Femur (tissue), 1 donor: ENCODE data around the gene E2F2.

Experiments used
- DNase-seq: peaks from one replicate; pipeline ENCODE4 v3.0.0-alpha.2; 2017

The E2F2 gene

DNA sequence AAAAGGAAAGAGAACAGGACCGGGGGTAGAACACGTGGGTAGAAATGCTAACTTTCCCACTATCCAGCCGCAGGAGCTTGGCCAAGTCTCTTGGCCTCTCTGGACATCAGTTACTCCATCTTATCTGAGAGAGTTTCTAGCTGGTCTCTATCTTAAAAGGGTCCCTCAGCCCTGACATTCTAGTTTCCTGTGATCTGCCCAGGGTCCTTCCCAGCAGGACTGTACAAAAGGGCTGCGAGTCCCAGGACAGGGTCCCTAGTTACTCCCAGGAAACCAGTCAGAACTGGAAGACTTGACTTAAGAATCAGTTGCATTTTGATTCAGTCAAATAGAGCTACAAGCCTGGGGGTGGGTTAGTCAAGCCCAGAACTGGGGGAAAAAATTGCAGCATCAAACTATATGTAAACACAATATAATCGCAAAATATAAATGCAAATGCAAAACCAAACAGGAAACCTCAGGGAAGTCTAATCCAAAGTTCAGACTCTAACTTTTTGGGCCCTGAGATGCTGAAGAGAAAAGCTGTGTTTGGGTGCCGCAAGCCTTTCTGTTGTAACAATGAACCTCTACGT, 49.9 kb downstream of the E2F2 start:
- no peak for DNase-seq

DNA sequence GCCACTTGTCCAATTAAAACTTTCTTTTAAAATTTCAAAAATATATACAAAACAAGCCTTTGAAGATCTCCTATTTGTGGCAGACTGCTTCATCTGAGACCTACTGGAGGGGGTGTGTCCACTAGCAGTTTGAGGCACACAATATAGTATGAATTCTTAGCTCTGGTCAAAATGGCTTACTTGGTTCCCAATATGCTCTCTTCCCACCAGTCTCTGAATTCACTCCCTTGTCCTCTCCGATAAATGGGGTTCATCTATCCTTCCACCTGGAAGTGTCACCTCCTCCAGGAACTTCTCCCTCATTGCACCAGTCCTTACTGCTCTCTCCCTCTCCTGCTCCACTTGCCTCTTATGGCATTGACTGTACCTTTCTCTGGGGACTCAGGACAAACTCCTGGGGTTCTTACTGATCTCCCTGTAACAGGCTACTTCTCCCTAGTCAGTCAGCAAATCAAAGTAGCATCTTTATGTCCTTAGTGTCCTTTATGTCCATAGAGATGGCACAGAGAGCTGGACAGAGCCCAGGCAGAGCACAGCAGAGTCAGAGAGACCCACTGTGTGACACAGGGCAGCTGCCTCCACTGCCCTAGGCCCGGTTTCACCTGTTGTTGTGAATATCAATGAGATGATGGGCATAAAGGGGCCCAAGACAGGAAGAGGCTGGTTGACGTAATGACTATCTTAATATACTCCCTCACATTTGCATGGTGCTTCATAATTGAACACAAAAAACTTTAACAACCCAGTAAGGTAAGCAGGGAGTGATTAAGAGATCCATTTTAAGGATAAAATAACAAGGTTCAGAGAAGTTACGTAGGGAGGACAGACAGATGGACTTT, 50.6 kb downstream of the E2F2 start:
- DNase-seq = no peak

DNA sequence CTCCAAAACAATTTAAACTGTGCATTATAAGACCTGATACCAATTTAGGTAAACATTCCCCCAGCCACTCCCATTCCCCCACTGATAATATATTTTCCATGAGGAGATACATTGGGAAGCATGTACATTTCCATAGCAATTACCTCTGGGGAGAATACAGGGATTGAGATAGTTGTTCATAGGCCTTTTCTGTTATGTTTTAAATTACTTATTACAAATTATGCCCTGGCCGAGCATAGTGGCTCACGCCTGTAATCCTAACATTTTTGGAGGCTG, 51.4 kb downstream of the E2F2 start:
- DNase-seq = no peak

DNA sequence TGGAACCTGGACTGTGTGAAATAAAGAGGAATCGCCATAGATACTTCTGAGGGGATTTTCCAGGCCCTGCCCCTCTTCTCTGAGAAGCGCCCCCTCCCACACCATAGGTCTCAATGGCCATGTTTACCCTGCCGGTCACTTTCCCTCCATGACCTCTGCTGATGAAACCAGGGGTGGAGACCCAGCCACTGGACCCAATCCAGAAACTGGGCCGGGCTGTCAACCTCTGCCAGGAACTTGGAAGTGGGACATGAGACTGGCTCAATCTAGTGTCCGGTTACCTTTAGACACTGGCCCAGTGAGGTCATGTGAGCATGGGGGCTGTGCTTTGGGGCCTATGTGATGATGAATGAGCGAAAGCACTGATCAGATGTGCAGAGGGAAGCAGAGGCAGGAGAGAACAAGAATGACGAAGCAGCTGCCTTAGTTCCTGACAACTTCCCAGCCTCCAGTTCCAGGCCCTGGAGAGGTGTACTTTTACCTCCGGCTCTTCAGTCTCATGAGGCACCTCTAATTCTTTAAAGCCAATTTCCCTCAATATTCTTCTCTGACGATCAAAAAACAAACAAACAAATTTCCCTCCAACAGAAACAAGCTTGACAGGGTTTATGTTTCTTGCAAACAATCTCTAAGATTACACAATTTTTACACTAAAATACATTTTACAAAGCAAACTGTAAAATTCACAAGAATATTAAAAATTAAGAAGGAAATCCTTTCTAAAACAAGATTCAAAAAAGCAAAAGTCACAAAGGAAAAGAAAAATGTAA, 52.0 kb downstream of the E2F2 start:
- DNase-seq = peak; percentile 86

DNA sequence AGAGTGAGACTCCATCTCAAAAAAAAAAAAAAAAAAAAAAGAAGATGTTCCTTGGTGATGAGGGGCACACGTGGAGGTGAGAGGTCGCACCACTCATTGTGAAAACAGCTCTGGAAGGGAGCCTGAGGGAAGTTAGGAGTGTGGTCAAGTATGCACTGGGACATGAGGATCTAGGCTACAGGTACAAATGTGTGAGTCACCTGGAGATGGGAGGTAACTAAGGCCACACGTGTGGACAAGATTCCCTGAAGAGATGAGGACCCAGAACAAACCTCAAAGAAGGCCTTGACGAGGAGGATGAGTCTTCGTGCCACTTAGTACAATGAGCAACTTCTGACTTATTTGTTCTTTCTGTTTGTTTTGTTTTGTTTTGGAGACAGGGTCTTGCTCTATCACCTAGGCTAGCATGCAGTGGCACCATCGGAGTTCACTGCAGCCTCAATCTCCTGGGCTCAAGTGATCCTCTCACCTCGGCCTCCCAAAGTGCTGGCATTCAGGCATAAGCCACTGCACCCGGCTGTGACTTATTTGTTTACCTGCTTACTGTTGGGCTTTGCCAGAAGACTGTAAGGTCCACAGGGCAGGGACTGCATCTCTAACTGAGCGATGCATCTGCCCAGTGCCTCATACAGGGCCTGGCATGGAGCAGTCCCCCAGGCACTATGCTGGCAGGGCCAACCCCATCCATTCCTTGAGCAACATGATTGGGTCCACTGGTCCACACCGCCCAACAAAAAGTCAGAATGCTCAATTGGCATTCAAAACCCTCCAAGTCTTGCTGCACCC, 53.5 kb downstream of the E2F2 start:
- DNase-seq = no peak

DNA sequence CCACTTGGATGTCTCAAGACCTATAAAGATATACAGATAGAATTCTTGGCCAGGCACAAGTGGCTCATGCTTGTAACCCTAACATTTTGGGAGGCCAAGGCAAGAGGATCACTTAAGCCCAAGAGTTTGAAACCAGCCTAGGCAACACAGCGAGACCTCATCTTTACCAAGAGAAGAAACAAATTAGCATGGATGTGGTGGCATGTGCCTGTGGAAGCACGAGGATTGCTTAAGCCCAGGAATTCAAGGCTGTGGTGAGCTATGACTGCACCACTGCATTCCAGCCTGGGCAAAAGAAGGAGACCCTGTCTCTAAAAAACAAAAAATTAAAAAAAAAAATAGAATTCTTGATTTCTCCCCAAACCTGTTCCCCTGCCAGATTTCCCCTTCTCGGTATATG, 55.4 kb downstream of the E2F2 start:
- DNase-seq = no peak

DNA sequence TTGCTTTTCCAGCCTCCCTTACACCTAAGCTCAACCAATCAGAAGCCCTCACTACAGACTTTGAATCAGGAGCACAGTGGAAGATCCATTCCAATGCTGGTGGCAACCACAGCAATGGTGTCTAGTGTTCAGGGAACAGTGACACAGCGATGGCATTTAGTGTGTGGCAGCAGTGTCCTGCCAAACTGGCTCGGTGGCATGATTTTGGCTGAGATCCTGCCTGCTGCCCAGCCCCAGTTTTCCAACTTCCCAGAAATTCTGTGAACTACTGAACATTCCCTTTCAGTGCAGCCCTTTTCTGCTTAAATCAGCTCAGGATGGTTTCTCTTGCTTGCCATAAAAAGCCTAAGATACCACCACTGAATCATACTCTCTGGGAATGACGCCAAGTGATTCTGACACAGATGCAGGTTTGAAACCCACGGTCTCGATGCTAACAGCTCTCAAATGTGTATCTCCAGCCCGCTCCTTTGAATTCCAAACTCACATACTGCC, 55.9 kb downstream of the E2F2 start:
- no peak for DNase-seq

DNA sequence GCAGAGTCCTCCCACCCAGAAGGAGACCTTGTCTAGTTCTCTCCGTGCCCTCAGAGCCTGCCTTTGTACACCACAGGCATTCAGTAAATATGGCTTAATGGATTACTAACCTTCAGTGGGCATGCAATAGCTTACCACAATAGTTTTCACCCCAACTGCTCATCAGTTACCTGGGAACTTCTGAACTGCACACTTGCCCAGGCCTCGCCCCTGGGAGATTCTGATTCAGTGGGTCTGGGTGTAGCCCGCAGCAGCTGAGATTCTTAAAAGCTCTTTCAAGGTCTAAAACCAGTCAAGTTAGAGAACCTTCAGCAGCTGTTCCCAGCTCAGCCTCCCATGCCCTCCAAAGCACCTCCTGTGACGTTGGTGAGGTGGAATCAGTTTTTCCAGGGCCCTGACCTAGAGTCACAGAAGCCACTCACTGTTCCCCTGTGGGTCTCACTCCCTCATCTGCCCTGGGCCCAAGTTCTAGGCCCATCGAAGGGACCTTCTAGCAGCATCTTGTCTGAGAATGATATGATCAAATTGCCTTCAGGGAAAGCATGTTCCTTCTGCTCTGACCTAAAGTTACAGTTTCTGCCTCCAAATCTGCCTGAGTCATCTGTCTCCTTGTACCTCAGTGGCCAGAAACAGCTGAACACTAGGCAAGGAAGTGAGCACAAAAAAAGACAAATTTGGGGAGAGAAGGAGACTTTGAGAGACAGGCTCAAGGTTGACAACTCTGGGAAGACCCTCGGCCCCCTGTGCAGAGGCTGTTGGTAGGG, 57.8 kb downstream of the E2F2 start:
- no peak for DNase-seq

DNA sequence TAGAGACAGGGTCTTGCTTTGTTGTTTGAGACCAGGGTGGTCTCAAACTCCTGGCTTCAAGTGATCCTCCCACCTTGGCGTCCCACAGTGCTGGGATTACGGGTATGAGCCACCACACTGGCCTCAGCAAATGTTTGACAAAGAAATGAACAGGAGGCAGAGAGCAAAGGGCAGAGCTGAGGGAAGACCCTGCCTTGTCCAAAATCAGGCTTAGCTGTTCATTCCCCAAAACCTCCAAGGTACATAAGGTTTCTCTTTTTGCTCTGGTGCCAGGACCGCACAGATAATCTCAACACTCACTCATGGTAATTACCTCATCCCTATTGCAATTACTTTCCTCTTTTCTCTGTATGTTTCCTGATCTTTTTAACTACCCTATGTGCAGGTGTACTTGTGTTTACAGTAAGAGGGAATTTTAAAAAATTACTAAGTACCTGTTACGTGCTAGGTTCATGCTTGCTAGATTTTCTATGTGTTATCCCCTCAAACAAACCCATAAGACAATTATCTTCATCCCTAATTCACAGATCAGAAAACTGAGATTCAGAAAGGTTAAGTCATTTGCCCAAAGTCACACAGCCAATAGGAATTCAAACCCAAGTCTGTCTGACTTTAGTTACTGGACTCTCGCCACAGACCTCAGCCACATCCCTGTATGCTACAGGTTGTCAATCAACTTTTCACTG, 58.5 kb downstream of the E2F2 start:
- no peak for DNase-seq

DNA sequence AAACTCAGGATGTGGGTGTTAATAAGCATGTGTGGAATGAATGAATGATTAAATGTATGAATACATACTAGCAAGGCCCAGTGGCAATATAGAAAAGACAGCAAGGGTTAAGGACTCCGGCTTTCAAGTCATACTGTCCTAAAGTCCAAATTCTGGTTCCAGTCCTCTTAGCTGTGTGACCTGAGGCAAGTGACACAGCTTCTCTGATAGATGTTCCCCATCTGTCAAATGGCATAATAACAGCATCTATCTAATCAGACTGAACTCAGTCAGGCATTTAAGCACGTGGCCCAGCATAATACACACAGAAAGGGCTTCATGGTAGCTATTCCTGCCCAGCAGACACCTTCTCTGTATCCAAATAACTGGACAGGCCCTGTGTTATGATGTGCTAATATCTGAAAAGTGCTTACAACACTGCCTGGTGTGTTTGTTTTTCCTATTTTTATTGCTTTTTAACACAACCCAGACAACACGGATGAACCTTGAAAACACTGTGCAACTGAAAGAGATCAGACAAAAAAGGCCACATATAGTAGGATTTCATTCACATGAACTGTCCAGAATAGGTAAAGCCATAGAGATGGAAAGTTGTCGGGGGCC, 59.5 kb downstream of the E2F2 start:
- no peak for DNase-seq

DNA sequence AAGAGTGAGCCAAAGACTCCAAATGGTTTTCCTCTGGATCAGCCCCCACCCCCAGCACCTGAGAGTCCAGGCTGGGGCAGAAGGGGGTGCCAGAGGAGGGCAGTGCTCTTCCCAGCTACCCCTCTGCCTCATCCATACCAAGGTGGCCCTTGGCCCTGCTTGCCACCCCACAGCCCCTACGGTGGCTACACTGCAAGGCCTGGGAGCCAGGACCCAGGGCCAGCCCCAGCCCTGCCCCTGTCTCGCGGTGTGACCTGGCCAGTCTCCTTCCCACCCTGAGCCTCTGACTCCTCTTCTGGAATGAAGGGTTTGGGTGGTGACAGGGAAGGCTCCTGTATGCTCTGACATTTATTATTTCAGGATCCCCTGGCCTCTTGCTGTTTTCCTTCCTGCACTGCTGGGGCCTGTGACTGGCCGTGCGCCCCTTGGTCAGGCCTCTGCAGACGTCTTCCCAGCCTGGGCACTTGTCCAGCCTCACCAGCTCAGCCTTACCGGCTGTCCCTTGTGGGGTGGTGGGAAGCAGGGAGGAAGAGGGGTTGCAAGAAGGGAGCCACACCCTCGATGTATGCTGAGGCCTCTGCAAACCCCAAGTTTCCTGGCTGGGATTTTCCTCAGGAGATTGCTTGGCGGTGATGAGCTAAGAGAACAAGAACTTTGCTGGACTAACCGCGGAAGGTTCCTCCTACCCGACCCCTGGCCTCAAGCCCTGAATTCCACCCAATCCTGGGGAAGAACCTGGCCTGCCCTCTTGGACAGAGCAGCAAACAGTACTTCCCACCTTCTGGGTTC, 60.6 kb downstream of the E2F2 start:
- peak; percentile 86 for DNase-seq

DNA sequence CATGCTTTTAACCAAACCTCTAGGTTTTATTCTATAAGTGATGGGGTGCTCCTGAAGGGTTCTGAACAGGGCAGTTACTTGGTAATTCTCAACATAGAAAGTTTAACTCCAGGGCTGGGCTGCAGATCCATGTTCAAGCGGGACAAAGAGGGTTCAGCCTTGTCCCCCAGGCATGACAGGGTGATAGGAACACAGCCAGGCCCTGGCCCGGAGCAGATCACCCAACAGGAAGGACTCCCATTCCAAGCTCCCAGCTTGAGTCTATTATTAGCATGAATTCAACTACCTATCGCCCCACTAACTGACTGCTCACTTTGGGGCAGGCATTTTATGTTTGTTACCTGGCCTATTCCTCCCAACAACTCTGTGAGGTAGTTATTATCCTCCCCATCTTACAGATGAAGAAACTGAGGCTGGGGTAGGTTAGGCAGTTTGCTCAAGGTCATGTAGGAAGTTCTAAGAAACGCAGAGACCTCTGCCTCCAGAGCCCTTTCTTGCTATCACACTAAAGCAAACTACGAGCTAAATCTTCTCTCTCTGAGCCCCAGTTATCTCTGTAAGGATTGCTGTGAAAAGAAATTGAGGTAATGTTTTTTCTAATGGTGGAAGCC, 61.6 kb downstream of the E2F2 start:
- DNase-seq = no peak

DNA sequence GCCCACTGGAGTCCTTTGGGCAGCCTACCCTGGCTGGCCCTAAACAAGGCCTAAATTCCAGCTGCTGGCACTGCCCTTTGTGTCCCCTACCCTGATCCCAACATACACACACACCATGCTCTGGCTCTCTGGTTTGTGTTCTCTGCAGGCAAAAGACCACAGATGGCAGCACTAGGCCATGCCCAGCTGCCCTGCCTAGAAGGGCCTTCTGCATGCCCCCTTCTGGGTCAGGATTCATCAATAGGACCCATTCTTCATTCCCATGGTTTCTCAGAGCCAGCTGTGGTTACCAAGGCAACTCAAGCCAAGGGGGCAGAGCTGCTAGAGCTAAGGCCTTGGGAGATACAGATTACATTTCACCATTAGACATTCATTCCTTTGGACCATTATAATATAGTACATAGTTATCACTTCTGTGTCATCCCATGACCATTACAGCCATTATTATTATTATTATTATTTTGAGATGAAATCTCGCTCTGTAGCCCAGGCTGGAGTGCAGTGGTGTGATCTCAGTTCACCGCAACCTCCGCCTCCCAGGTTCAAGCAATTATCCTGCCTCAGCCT, 64.5 kb downstream of the E2F2 start:
- DNase-seq = no peak

DNA sequence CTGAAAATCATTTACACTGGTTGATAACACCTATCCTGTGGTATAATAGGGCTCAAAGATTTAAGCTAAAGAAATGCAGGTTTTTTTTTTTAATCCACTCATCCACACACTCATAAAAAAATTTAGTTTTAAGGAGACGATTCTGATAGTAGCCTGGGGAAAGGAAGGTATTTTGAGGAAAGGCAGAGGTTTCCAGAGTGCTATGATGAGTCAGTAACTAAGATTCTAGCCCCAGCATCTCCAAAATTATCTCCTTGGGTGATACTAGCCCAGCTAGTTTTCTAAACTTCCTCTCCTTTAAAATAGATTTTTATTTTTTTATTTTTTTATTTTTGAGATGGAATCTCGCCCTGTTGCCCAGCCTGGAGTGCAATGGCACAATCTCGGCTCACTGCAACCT, 67.7 kb downstream of the E2F2 start:
- no peak for DNase-seq

DNA sequence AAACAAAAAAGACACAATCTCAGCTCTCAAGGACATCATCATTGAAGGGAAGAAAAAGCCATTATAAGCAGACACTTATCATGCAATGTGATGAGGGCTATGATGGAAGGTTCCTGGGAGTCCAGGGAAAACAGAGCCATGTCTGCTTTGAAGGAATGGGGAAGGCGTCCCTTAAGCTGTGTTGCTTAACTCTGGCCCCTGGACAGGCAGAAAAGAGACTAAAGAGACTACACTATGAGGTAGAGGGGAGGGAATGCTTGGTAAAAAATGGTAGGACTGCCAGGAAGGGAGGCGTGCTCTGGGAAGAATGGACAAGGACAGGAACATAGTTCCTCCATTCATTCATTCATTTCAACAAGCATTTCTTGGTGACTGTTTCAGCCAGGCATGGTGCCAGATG, 68.3 kb downstream of the E2F2 start:
- DNase-seq = no peak

DNA sequence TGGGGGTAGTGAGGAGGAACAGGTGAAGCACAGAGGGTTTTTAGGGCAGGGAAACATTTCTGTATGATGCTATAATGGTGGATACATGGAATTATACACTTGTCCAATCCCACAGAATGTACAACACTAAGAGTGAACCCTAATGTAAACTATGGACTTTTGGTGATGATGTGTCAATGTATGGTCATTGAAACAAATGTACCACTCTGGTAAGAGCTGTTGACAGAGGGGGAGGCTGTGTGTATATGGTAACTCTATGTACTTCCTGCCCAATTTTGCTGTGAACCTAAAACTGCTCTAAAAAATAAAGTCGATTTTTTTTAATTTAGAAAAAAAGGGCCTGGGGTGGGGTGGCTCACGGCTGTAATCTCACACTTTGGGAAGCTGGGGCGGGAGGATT, 70.0 kb downstream of the E2F2 start:
- DNase-seq = no peak

DNA sequence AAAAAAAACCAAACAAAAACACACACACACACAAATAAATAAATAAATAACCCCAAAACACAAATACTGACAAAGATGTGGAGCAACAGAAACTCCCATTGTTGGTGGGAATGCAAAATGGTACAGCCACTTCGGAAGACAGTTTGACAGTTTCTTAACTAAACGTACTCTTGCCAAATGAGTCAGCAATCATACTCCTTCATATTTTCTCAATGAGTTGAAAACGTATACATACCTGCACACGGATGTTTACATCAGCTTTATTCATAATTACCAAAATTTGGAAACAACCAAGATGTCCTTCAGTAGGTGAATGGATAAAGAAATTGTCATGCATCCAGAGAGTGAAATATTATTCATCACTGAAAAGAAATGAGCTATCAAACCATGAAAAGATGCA, 70.5 kb downstream of the E2F2 start:
- DNase-seq = no peak

DNA sequence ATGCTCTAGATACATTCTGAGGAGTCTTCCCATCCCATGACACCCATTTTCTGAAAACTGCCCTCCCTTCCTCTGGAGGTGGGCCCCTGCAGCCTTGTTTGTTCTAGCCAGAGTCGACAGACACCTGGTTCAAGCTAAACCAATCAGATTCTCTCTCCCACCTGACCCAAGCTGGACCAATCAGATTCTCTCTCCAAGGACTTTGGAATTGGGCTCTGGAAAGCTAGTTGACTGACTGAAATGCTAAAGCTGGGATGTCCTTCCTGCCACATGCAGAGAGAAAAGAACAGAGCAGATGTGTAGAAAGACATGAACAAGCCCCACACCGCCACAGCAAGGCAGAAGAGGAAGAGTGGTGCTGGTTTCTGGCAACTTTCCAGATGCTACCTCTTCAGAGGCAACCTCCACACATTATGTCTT, 71.7 kb downstream of the E2F2 start:
- DNase-seq = no peak
